Inflammatory macrophage treated with lipopolysaccharide for 4 hours (primary cell): ENCODE results near the gene FRS2.
A peak's percentile ranks its signal among the peaks of the same experiment; 100 is the strongest.

Experiments
- DNase-seq: peaks from one replicate; pipeline ENCODE4 v3.0.0-alpha.2; 2020

Gene FRS2

DNA sequence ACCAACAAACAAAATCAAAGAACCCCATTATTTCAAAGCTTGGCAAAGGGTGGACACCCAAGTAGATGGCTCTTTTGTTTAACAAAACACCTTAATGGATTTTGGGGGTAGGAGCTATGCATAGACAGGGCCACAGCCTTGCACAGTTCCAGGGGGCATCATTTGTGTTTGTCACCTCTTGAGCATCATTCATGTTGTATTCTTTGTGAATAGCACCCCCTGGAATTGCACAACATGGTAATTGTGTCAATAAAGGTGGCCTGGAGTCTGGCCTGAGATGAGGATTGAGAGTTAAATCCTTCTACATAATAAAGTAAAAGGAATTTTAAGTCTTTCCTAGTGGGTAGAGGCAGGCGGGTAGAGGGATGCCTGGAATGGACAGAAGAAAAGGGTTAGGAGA lies 3.3 kb upstream of the FRS2 start:
- DNase-seq = no peak

GRCh38 chr12:69467366-69467765 lies 2.8 kb upstream of the FRS2 start:
- peak; percentile 74 for DNase-seq

GRCh38 chr12:69468237-69469026 lies 1.8 kb upstream of the FRS2 start:
- DNase-seq = no peak

GRCh38 chr12:69469854-69470188 lies 367 bp upstream of the FRS2 start:
- no peak for DNase-seq

GRCh38 chr12:69471076-69471430 lies 865 bp downstream of the FRS2 start:
- no peak for DNase-seq

DNA sequence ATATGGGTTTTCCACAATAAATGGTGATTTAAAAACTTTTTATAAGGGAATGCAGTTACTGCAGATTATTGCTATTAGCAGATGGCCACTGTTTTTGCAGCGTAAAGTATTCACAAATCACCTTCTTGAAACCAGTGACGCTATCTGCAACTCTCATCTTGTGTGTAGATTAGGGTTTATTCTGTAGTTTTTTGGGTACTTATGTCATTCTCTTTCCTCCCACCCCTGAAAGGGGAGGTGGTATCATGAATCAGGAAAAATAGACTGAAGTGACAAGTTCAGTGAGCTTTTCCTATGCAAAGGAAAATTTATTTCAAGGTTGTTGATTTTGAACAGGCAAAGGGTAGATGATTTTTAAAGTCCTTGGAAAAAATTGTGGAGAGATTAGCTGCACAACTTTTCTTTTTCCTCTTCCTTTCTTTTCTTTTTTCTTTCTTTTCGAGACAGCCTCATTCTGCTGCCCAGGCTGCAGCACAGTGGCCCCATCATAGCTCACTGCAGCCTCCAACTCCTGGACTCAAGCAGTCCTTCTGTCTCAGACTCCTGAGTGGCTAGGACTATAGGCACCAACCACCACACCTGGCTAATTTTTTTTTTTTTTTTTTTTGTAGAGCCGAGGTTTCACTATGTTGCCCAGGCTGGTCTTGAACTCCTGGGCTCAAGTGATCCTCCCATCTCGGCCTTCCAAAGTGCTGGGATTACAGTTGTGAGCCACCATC lies 1.6 kb downstream of the FRS2 start:
- no peak for DNase-seq

DNA sequence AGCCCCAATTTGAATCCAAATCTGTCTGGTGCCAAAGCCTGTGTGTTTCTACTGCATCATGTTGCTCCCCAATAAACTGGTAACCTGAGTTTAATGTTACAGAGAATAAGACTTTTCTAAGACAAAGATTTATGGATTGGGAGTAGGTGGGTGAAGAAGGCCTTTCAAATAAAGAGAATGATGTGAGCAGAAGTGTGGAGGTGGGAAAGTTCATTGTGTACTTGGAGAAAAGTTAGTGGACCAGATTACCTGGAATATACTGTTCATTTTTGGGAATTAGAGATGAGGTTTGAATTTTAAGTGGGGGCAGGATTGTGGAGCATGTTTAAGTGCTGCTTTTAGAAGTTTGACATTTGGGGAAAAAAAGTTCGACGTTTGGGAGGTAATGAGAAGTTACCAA lies 3.1 kb downstream of the FRS2 start:
- DNase-seq = no peak

- no peak for DNase-seq
These were observed 4.3 kb downstream of the FRS2 start for GRCh38 chr12:69474456-69474855.

GRCh38 chr12:69475237-69475975 lies 5.2 kb downstream of the FRS2 start:
- DNase-seq = no peak

- DNase-seq = no peak
These were observed 6.3 kb downstream of the FRS2 start for GRCh38 chr12:69476276-69477017.

DNA sequence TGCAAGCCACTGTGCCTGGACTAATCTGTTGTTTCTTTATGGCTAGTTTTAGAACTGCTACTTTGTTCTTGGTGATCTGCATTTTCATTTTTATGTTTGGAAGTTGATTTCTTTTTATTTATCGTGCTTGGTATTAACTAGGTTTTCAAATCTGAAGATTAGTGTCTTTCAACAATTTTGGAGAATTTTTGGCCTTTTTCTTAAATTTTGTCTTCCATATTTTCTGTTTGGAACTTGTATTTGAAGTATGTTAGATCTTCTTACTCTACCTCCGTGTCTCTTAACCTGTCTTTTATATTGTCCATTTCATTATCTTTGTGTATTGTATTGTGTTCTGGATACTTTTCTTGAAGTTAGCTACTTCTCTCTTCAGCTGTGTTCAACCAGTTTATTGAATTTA lies 9.5 kb downstream of the FRS2 start:
- DNase-seq = no peak

DNA sequence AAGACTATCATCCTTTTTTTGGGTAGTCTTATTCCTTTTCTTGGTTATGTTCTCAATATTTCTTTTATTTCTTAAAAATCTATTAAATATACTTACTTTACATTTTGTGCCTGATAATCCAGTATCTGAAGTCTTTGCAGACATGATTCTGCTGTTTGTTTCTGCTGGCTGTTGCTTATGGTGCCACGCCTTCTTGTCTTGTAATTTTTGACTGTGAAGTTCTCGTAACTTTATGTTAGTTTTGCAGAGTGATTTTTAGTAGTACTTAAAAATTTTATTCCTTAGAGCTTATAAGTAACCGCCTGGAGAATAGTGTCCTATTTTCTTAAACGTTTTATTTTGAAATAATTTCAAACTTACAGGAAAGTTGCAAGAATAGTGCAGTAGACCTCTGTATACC lies 10.5 kb downstream of the FRS2 start:
- DNase-seq = no peak

- no peak for DNase-seq
These were observed 10.9 kb downstream of the FRS2 start for GRCh38 chr12:69481133-69481532.

- no peak for DNase-seq
These were observed 13.5 kb downstream of the FRS2 start for GRCh38 chr12:69483700-69484099.

DNA sequence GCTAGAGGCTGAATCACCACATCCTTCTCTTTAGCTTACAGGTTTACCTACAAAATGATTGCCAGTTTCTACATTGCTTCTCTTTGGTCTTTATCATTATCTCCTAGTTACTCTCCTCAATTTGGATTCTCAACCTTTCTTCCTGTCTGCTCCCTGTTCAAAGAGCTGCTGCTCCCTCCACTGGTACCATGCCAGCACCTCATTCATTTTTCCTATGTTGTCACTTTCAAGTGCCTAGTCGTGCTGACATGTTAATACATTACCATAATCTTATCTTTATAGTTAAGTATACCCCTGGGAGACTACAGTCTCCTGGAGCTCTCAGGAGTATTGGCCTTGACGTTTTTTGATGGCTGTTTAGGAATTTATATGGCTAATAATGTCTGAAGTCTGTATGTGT lies 14.2 kb downstream of the FRS2 start:
- no peak for DNase-seq

DNA sequence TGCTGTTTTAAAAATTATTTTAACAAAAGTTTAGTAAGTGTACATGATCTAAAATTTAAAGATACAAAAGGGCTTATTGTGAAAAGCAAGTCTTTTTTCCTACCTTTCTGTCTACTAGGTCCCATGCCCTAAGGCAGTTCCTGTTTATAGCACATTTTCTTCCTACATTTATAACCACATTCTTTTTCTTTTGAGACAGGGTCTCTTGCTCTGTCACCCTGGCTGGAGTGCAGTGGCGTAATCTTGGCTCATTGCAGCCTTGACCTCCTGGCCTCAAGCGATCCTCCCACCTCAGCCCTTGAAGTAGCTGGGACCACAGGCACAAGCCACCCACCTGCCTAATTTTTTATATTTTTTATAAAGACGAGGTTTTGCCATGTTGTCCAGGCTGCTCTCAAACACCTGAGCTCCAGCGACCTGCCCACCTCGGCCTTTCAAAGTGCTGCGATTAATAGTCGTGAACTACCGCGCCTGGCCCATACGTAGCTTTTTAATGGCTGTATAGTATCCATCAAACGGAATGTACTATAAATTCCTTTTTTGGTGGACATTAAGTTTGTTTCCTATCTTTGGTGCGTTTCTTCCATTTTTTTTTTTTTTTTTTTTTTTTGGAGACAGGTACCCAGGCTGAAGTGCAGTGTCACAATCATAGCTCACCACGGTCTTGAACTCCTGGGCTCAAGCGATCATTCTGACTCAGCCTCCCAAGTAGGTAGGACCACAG lies 20.9 kb downstream of the FRS2 start:
- DNase-seq = no peak

DNA sequence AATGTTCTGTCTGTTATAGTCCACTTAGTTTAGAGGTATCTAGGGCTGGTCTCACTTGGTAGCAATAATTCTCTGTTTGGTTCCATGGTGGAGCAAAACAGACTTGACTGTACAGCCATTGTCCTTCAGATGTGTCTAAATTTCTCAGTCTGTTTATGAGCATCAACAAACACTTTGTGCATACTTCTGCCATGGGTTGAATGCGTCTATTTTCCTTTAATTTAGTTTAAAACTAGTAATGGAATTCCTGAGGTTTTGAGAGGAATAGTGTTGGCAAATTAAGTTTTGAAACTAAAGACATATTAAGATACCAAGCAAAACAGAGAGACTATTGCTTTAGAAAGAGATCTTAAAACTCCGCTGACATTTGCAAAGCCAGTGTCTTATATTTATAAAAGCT lies 22.6 kb downstream of the FRS2 start:
- DNase-seq = no peak

GRCh38 chr12:69495071-69495470 lies 24.9 kb downstream of the FRS2 start:
- no peak for DNase-seq

DNA sequence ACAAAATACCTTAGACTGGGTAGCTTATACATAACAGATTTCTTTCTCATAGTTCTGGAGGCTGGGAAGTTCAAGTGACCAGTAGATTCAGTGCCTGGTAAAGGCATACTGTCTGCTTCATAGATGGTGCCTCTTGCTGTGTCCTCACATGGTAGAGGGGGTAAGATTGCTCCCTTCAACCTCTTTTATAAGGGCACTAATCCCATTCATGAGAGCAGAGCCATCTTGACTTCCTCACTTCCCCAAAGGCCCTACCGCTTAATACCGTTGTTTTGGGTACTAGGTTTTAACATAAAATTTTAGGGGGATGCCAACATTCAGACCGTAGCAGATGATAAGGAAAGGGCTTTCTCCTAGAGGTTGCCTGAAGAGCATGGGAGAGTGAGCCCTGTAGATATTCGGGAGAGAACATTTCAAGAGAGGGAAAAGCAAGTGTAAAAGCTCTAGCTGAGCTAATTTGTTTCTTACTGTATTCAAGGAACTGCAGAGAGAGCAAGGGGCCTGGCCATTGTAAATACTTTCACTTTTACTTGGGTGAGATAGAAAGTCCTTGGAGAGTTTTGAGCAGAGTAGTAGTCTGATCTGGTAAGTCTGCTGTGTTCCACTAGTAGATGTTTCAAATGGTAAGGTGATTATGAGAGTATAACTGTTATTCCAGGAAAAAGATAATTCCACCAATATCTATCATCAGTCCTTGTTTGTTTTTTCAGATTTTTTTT lies 27.3 kb downstream of the FRS2 start:
- DNase-seq = peak; percentile 47

DNA sequence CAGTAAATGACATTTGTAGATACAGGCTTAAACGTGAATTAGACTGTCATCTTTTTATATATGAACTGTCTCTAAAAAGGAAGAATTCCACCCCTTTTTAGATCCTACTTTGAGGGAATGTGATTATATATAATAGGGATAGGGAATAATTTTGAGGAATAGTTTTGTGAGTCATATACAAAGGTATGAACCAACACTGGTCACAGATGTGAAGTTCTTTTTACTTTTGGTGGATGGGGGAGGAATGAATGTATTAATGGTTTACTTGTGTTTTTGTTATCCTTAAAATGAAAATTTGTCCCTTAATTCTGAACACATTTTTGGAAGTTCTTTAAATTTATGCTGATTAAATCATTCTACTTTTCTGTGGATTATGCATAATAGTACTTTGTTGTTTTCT lies 30.4 kb downstream of the FRS2 start:
- DNase-seq = no peak

DNA sequence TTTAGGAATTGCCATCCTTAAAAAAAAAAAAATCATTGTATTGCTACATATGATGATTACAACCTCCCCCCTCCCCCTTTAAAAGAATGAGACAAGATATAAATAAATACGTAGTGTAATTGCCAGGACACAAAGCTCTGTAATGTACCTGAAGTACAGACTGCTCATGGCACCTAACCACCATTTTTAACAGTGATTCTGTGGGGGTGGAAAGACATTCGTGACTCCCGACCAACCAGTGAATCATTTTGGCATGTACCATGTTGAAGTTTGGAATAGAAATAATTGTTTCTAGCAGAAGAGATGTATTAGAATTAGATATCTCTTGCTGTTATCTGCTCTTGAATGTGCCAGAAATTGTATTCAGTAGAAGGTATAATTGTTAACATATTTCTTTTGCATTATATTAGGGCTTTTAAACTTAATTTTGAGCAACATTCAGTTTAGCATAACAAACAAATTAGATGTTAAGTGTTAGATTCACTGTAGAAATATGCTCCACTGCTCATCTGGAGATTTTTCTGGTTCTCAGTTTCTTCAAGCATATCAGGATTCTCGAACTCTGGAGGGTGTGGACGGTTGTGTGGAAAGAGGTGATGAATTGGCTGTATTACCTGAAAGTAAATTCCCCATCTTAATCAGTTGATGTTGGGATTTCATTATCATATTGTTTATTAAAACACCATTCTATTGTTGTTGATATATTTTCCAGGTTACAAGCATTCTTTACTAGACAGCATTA lies 31.1 kb downstream of the FRS2 start:
- no peak for DNase-seq
